GM23338 (cell line): ENCODE data around the gene FRMD4A. TPM values are rescaled to one million over a fixed set of nuclear protein-coding genes. Genes with fewer than 3 reads are reported as not detected.
A peak's percentile ranks its signal among the peaks of the same experiment; 100 is the strongest.

Experiments
- ATAC-seq: fragments of 200-7000 bp; cut with Tn5 transposase; 3 replicates; pipeline ENCODE4 v1.9.1; 2020
- DNase-seq: peaks from one replicate; pipeline ENCODE4 v3.0.0-alpha.2; 2015; ENCODE audit warnings: low spot score
- H2AFZ ChIP-seq: fragments of 200-600 bp; sonication (generic); 2 replicates; pipeline ENCODE4 v1.8.0; 2016; ENCODE audit warnings: antibody characterized with exemption, mild to moderate bottlenecking, moderate library complexity
- H3F3A ChIP-seq: fragments of 200-600 bp; sonication (generic); replicated peaks from 2 replicates; pipeline ENCODE4 v1.8.0; 2017; ENCODE audit warnings: antibody characterized with exemption, mixed run types, low read depth
- H3K27ac ChIP-seq: fragments of 200-600 bp; sonication (generic); 2 replicates; pipeline ENCODE4 v1.6.1; 2016; ENCODE audit warnings: low read depth
- H3K27me3 ChIP-seq: fragments of 200-600 bp; sonication (generic); 2 replicates; pipeline ENCODE4 v1.8.0; 2016; ENCODE audit warnings: mild to moderate bottlenecking, mixed run types, moderate library complexity; ENCODE audit not compliant: insufficient read depth
- H3K36me3 ChIP-seq: fragments of 200-600 bp; sonication (generic); 2 replicates; pipeline ENCODE4 v1.8.0; 2016; ENCODE audit warnings: mild to moderate bottlenecking; ENCODE audit not compliant: insufficient read depth
- H3K4me1 ChIP-seq: fragments of 200-600 bp; sonication (generic); 2 replicates; pipeline ENCODE4 v1.8.0; 2016; ENCODE audit warnings: mild to moderate bottlenecking, moderate library complexity; ENCODE audit not compliant: insufficient read depth
- H3K4me2 ChIP-seq: fragments of 200-600 bp; sonication (generic); 2 replicates; pipeline ENCODE4 v1.7.1; 2017; ENCODE audit warnings: mixed run types
- H3K4me3 ChIP-seq: fragments of 200-600 bp; sonication (generic); 2 replicates; pipeline ENCODE4 v1.6.1; 2016; ENCODE audit warnings: mixed run types
- H3K79me2 ChIP-seq: fragments of 200-600 bp; sonication (generic); replicated peaks from 2 replicates; pipeline ENCODE4 v1.8.0; 2017; ENCODE audit warnings: mild to moderate bottlenecking; ENCODE audit not compliant: insufficient read depth
- H3K9me2 ChIP-seq: fragments of 200-600 bp; sonication (generic); 2 replicates; pipeline ENCODE4 v1.8.0; 2017; ENCODE audit not compliant: insufficient read depth
- H4K20me1 ChIP-seq: fragments of 200-600 bp; sonication (generic); replicated peaks from 2 replicates; pipeline ENCODE4 v1.8.0; 2017; ENCODE audit warnings: mild to moderate bottlenecking; ENCODE audit not compliant: insufficient read depth
- H3K27ac Mint-ChIP-seq: 2 replicates; pipeline ENCODE4 v1.8.0; 2020; ENCODE audit warnings: inconsistent platforms, mild to moderate bottlenecking, moderate library complexity, mixed read lengths
- H3K27me3 Mint-ChIP-seq: 3 replicates; pipeline ENCODE4 v1.8.0; 2022; ENCODE audit warnings: low read depth, mild to moderate bottlenecking, moderate library complexity, mixed read lengths, inconsistent platforms; ENCODE audit not compliant: insufficient read depth, poor library complexity
- H3K36me3 Mint-ChIP-seq: 3 replicates; pipeline ENCODE4 v1.8.0; 2021; ENCODE audit warnings: low read depth, mild to moderate bottlenecking, inconsistent platforms, moderate library complexity, mixed read lengths
- H3K4me1 Mint-ChIP-seq: 3 replicates; pipeline ENCODE4 v1.8.0; 2020; ENCODE audit warnings: mild to moderate bottlenecking, inconsistent platforms, mixed read lengths
- H3K4me3 Mint-ChIP-seq: 3 replicates; pipeline ENCODE4 v1.8.0; 2021; ENCODE audit warnings: moderate library complexity, mild to moderate bottlenecking, inconsistent platforms, mixed read lengths
- H3K9me3 Mint-ChIP-seq: 3 replicates; pipeline ENCODE4 v1.8.0; 2020; ENCODE audit warnings: moderate library complexity, mild to moderate bottlenecking, inconsistent platforms, mixed read lengths
- CREB1 ChIP-seq: fragments of 250-450 bp; sonication (Bioruptor Pico); IDR thresholded peaks from 2 replicates; pipeline ENCODE4 v1.5.0; 2020; ENCODE audit warnings: low read depth, mild to moderate bottlenecking, moderate library complexity
- ETS1 ChIP-seq: IDR thresholded peaks from 2 replicates; pipeline ENCODE4 v1.6.1; 2016; ENCODE audit warnings: antibody characterized with exemption
- EZH2 ChIP-seq: fragments of 200-600 bp; sonication (generic); IDR thresholded peaks from one replicate; pipeline ENCODE4 v1.8.0; 2017; ENCODE audit warnings: antibody characterized with exemption, mild to moderate bottlenecking, low read depth; ENCODE audit not compliant: unreplicated experiment
- EZH2phosphoT487 ChIP-seq: fragments of 200-600 bp; sonication (generic); IDR thresholded peaks from one replicate; pipeline ENCODE4 v1.8.1; 2018; ENCODE audit warnings: antibody characterized with exemption; ENCODE audit not compliant: unreplicated experiment
- JUNB ChIP-seq: IDR thresholded peaks from one replicate; pipeline ENCODE4 v1.6.1; 2016; ENCODE audit warnings: antibody characterized with exemption; ENCODE audit not compliant: unreplicated experiment
- NANOG ChIP-seq: IDR thresholded peaks from 2 replicates; pipeline ENCODE4 v1.6.1; 2016; ENCODE audit warnings: antibody characterized with exemption, borderline replicate concordance
- POLR2AphosphoS5 ChIP-seq: IDR thresholded peaks from 2 replicates; pipeline ENCODE4 v1.6.1; 2016; ENCODE audit warnings: antibody characterized with exemption, low read depth
- REST ChIP-seq: IDR thresholded peaks from one replicate; pipeline ENCODE4 v1.6.1; 2018; ENCODE audit warnings: antibody characterized with exemption; ENCODE audit not compliant: unreplicated experiment
- STAT1 ChIP-seq: IDR thresholded peaks from one replicate; pipeline ENCODE4 v1.6.1; 2016; ENCODE audit warnings: antibody characterized with exemption; ENCODE audit not compliant: unreplicated experiment
- ZNF114 ChIP-seq: fragments of 250-450 bp; sonication (Bioruptor Pico); IDR thresholded peaks from 2 replicates; pipeline ENCODE4 v1.5.0; 2020; ENCODE audit warnings: mild to moderate bottlenecking, moderate library complexity
- ZNF462 ChIP-seq: fragments of 250-450 bp; sonication (Bioruptor Pico); IDR thresholded peaks from 2 replicates; pipeline ENCODE4 v1.5.0; 2020; ENCODE audit warnings: mild to moderate bottlenecking, moderate library complexity
- polyA plus RNA-seq: library from polyadenylated mRNA; unstranded; fragments of >200 nt; fragmentation: Nextera tagmentation; extraction: Ambion mirVana; gene quantifications from 2 replicates; pipeline ENCODE4 v1.2.1, GENCODE V29; 2016
- total RNA-seq: library from RNA; depleted of rRNA; stranded (reverse); fragments of >200 nt; shearing (Covaris generic); gene quantifications from 2 replicates; pipeline ENCODE4 v1.2.3, GENCODE V29; 2014

FRMD4A gene
- total and polyA plus RNA-seq, 2 experiments from 2014 or later, result 14.0 to 20.1 TPM

- no peak overlapping the region for H3K27ac ChIP-seq
- H2AFZ ChIP-seq, result no peak overlapping the region
- H3K36me3 ChIP-seq, result no peaks in the 10 kb centered on the region
- no peak for DNase-seq
- H3F3A ChIP-seq, result no peaks in the 10 kb centered on the region
- H3K4me2 ChIP-seq, result no peak overlapping the region
- Mint-ChIP-seq H3K27ac (0 out of 2 replicates have a peak overlapping the region, but pooled peaks have one; percentile 27), H3K27me3 (peaks cover 10% of the 10 kb centered on the region), H3K4me3 (no peak overlapping the region), H3K36me3 (no peaks in the 10 kb centered on the region), H3K9me3 (no peaks in the 10 kb centered on the region), H3K4me1 (peaks cover 38% of the 10 kb centered on the region)
- H3K4me1 ChIP-seq, result peaks cover 42% of the 10 kb centered on the region
- no peak overlapping the region for H3K4me3 ChIP-seq
- no peaks in the 10 kb centered on the region for H3K27me3 ChIP-seq
- peaks cover 5% of the 10 kb centered on the region; the same call in 1 of the 2 replicates for H3K9me2 ChIP-seq
- TF ChIP-seq EZH2phosphoT487 (no peak), POLR2AphosphoS5 (no peak), EZH2 (no peak), CREB1 (CRISPR knock-in tag) (no peak), ETS1 (no peak), NANOG (no peak), JUNB (no peak)
- no peaks in the 10 kb centered on the region for H3K79me2 ChIP-seq
- no peaks in the 10 kb centered on the region for H4K20me1 ChIP-seq
- ATAC-seq, result no peak
Measured at GRCh38 chr10:14008740-14009080, 322.0 kb downstream of the FRMD4A start.

GRCh38 chr10:14004536-14004935, 326.2 kb downstream of the FRMD4A start:
- Histone ChIP-seq H3K27me3 (no peaks in the 10 kb centered on the region), H3K4me3 (no peak overlapping the region), H3K79me2 (no peaks in the 10 kb centered on the region), H2AFZ (no peak overlapping the region), H4K20me1 (no peaks in the 10 kb centered on the region), H3K9me2 (no peaks in the 10 kb centered on the region), H3K36me3 (no peaks in the 10 kb centered on the region), H3K4me2 (no peak overlapping the region), H3K27ac (no peak overlapping the region), H3K4me1 (peaks cover 31% of the 10 kb centered on the region), H3F3A (no peaks in the 10 kb centered on the region)
- no peaks in the 10 kb centered on the region for H3K36me3 Mint-ChIP-seq
- no peaks in the 10 kb centered on the region for H3K9me3 Mint-ChIP-seq
- ATAC-seq (no peak), DNase-seq (no peak)
- H3K4me3 Mint-ChIP-seq, result no peak overlapping the region
- no peak overlapping the region for H3K27ac Mint-ChIP-seq
- H3K27me3 Mint-ChIP-seq, result peaks cover 11% of the 10 kb centered on the region
- H3K4me1 Mint-ChIP-seq, result peaks cover 43% of the 10 kb centered on the region
- TF ChIP-seq REST (no peak), STAT1 (no peak), ZNF462 (CRISPR knock-in tag) (no peak), EZH2 (no peak), ZNF114 (CRISPR knock-in tag) (no peak), EZH2phosphoT487 (no peak)
